KOPT-K1 (cell line): ENCODE measurements around the gene ZNF865.
"Not testable (repeated sequence)": the region's sequence is repeated elsewhere in the genome, so short reads cannot be mapped to it uniquely, and the experiment has no call there.

ENCODE experiments used
- H3K27ac ChIP-seq: fragments of 200-600 bp; sonication (generic); 2 replicates; pipeline ENCODE4 v1.5.1; 2016; ENCODE audit warnings: antibody characterized with exemption, mild to moderate bottlenecking, low read depth, low read length; ENCODE audit not compliant: poor library complexity, severe bottlenecking
- H3K36me3 ChIP-seq: fragments of 200-600 bp; sonication (generic); 2 replicates; pipeline ENCODE4 v1.5.1; 2017; ENCODE audit warnings: antibody characterized with exemption, mild to moderate bottlenecking, low read length, moderate library complexity; ENCODE audit not compliant: insufficient read depth
- H3K9me3 ChIP-seq: fragments of 200-600 bp; sonication (generic); 2 replicates; pipeline ENCODE4 v1.5.1; 2017; ENCODE audit warnings: antibody characterized with exemption, low read length, mild to moderate bottlenecking; ENCODE audit not compliant: insufficient read depth, poor library complexity, severe bottlenecking

Gene ZNF865

DNA sequence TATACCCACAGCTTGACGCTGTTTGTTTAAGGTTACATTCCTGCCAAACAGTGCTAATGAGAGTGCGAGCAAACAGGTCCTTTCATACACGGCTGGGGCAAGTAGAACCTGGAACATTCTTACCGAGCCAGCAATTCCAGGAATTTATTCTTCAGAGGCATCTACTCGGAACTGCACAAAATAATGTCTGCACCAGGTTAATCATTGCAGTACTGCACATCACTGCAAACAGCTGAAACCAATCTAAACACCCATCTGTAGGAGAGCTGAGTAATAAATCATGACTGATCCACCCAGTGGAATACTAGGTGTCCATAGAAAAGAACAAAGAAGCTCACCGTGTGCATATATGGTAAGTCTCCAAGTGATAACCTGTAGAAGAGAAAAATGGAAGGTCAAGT lies 23.6 kb upstream of the ZNF865 start:
- Histone ChIP-seq H3K9me3 (no peaks in the 10 kb centered on the region), H3K36me3 (peaks cover 9% of the 10 kb centered on the region; the same call in 1 of the 2 replicates), H3K27ac (no peak overlapping the region)

DNA sequence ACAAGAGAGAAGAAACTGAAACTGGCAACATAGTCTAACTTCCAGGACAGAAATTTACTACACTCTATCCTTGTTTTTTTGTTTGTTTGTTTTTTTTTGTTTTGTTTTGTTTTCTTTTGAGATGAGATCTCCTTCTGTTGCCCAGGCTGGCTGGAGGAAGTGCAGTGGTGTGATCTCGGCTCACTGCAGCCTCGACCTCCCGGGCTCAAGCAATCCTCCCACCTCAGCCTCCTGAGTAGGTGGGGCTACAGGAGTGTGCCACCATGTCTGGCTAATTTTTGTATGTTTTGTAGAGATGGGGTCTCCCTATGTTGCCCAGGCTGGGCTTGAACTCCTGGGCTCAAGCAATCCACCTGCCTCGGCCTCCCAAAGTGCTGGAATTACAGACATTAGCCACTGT lies 23.2 kb upstream of the ZNF865 start:
- H3K27ac ChIP-seq, result not testable (repeated sequence)

DNA sequence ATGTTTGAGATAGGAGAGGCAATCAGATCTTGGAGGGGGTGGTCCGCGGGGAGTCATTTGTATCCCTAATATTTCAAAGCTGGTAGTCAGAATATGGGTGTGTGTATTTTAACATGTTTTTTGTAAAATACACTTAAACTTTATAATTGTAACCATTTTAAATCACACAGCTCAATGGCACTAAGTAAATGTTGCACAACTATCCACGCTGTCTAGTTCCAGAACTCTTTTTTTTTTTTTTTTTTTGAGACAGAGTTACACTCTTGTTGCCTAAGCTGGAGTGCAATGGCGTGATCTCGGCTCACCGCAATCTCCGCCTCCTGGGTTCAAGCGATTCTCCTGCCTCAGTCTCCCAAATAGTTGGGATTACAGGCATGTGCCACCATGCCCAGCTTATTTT lies 21.6 kb upstream of the ZNF865 start:
- H3K36me3 ChIP-seq, H3K27ac ChIP-seq, H3K9me3 ChIP-seq: not testable (repeated sequence)

More for the DNA sequence above, 23.2 kb upstream of the ZNF865 start:
- not testable (repeated sequence) for H3K9me3 ChIP-seq, H3K36me3 ChIP-seq

DNA sequence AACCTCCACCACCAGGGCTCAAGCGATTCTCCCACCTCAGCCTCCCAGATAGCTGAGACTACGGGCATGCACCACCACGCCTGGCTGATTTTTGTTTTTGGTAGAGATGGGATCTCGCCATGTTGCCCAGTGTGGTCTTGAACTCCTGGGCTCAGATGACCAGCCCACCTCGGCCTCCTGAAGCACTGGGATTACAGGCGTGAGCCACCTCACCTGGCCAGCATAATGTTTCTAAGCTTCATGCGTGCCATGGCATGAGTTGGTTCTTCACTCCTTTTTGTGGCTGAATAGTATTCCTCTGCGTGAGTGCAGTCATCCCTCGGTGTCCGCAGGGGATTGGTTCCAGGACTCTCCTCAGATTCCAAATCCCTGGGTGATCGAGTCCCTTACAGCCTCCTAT lies 20.6 kb upstream of the ZNF865 start:
- no peaks in the 10 kb centered on the region for H3K9me3 ChIP-seq
- no peak overlapping the region for H3K27ac ChIP-seq
- H3K36me3 ChIP-seq, result no peaks in the 10 kb centered on the region

DNA sequence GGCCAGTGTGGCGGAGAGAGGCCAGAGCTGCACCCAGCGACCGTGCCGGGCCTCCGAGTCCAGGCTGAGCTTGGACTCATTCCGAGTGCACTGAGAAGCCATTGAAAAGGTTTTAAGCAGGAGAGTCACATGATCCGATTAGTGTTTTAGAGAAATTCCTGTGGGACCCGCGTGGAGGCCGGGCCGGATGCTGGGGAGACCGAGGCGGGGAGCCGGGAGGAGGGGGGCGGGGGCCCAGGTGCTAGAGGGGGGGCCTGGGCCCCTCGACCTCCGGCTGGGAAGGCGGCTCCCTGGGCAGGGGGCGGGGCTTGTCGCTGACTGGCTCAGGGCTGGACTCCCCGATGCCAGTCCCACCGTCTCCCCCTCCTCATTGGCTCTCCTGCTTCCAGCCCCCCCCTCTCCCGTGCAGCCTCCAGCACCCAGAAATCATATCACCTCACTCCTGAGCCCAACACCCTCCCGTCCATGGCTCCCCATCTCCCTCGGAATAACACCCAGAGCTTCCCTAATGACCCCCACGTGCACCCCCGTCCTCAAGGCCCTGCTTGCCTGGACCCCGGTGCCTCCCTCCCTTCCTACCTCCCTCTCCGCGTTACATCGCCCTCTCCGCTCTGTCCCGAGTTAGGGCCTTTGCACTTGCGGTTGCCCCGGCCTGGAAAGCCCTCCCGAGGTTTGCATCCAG lies 19.6 kb upstream of the ZNF865 start:
- peak overlapping the region; percentile 4 for H3K27ac ChIP-seq
- no peaks in the 10 kb centered on the region for H3K36me3 ChIP-seq

DNA sequence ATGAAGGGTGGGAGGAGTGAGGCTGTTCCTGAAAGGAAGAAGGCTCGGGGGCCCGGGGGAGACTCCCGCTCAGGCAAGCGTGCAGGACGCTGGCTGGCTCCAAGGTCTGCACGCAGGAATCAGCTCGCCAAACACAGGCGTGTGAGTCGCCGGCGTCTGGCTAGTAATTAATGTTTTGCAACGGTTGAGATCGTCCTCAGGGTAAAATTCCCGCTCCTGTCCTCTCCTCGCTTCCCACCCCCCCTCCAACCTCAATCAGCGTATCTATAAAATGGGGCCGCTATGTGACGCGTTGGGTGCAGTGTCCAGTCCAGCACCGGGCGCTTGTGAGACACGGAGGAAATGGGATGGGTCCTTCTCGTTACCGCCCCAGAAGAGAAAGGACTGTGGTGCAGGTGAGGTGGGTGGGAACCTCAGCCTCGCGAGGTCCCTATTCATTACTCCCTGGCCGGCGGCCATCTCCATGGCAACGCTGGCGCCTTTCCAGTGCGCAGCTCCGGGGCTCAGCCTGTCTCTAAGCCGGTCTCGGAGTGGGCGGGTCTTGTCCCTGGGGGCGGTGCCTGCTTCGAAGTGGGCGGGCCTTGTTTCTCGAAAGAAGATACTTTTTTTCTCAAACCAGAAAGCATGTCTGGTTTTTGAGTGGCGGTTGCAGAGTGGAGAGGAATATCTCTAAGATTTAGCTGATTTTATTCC lies 18.3 kb upstream of the ZNF865 start:
- Histone ChIP-seq H3K9me3 (no peaks in the 10 kb centered on the region), H3K27ac (no peak overlapping the region), H3K36me3 (peaks cover 9% of the 10 kb centered on the region; the same call in 1 of the 2 replicates)

More for the DNA sequence above, 19.6 kb upstream of the ZNF865 start:
- H3K9me3 ChIP-seq, result no peaks in the 10 kb centered on the region

DNA sequence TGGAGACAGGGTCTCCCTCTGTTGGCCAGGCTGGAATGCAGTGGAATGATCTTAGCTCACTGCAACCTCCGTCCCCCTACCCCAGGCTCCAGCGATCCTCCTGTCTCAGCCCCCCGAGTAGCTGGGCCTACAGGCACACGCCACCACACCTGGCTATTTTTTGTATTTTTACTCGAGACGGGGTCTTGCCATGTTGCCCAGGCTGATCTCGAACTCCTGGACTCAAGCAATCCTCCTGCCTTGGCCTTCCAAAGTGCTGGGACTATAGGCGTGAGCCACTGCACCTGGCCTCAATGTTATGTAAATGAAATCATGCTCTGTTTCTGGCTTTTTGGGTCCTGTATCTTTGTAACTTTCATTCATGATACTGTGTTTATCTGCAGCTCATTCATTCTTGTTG lies 16.7 kb upstream of the ZNF865 start:
- H3K36me3 ChIP-seq, result peaks cover 21% of the 10 kb centered on the region; the same call in 1 of the 2 replicates
- no peaks in the 10 kb centered on the region for H3K9me3 ChIP-seq
- H3K27ac ChIP-seq, result no peak overlapping the region

DNA sequence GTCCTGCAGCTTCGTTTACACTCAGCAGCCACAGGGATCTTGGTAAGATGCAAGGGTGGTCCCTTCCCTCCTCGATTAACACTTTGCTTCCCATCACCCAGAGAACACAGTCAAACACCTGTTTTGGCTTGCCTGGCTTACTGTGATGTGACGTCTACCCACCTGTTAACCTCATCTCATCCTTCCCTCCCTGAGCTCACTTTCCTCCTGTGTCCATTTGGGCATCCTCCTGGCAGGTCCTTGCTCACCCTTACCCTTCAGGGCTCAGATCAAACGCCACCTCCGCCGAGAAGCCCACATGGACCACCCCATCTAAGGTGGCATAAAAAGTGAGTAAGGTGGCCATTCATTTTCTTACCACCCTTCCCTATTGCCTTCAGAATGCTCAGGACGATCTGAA lies 15.3 kb upstream of the ZNF865 start:
- no peaks in the 10 kb centered on the region for H3K9me3 ChIP-seq
- H3K27ac ChIP-seq, result no peak overlapping the region
- H3K36me3 ChIP-seq, result peaks cover 31% of the 10 kb centered on the region; the same call in 1 of the 2 replicates

DNA sequence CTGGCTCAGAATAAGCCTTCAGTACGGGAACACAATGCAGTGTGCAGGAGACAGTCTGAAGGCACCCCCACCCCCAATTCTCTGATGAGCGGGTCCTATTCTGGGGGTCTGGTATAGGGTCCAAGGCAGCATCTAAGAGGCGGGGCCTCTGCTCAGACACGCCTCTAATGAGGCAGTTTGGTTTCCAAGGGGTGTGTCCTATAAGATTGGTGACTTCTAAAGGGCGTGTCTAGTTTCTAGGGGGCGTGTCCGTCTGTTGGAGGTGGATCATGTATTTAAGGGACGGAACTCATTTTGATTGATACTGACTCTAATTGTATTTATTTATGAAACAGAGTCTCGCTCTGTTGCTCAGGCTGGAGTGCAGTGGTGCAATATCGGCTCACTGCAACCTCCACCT lies 14.8 kb upstream of the ZNF865 start:
- no peaks in the 10 kb centered on the region for H3K9me3 ChIP-seq
- no peak overlapping the region for H3K27ac ChIP-seq
- peaks cover 36% of the 10 kb centered on the region; the same call in 1 of the 2 replicates for H3K36me3 ChIP-seq

DNA sequence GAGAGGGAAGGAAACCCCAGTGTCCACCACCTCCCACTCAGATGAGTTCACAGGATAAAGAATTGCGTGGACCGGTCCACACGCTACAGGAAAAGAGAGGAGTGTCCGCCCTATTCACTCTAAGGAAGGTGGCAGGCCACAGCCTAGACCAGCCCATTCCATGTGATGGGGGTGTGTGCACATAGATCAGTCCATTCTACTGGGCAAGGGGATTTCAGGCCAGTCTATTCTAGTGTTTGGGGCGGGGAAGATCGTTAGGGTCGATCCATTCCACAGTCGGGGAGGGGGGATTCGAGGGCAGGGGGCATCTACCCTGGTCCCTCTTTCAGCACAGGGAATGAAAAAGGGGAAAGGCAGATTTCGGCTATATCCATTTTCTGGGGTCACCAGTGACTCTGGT lies 13.9 kb upstream of the ZNF865 start:
- no peak overlapping the region for H3K27ac ChIP-seq
- no peaks in the 10 kb centered on the region for H3K9me3 ChIP-seq
- peaks cover 46% of the 10 kb centered on the region for H3K36me3 ChIP-seq

DNA sequence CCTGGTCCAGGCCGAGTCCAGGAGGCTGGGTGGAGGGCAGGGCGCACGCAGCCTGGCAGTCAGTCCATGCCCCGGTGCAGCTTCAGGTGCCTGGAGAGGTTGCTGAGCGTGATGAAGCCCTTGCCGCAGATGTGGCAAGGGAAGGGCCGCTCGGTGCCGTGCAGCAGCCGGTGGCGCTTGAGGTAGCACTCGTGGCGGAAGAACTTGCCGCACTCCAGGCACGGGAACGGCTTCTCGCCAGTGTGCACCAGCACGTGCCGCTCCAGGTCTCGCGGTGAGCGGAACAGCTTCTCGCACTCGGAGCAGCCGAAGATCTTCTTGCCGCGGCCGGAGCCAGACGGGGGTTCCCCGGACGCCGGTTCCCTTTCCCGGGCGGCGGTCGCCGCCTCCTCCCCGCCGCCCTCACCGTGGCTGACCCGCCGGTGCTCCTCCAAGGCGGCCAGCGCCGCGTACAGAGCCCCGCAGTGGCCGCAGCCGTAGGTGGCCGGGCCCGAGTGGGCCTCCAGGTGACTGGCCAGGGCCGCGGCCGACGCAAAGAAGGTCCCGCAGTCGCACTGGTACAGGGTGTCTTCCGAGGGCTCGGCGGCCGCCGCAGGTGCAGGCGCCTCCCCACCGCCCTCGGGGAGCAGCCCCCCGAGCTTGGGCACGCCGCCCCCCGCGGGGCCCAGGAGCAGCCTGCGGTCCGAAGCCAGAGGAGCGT lies 12.9 kb upstream of the ZNF865 start:
- no peaks in the 10 kb centered on the region for H3K9me3 ChIP-seq
- H3K27ac ChIP-seq, result no peak overlapping the region
- H3K36me3 ChIP-seq, result peaks cover 54% of the 10 kb centered on the region

DNA sequence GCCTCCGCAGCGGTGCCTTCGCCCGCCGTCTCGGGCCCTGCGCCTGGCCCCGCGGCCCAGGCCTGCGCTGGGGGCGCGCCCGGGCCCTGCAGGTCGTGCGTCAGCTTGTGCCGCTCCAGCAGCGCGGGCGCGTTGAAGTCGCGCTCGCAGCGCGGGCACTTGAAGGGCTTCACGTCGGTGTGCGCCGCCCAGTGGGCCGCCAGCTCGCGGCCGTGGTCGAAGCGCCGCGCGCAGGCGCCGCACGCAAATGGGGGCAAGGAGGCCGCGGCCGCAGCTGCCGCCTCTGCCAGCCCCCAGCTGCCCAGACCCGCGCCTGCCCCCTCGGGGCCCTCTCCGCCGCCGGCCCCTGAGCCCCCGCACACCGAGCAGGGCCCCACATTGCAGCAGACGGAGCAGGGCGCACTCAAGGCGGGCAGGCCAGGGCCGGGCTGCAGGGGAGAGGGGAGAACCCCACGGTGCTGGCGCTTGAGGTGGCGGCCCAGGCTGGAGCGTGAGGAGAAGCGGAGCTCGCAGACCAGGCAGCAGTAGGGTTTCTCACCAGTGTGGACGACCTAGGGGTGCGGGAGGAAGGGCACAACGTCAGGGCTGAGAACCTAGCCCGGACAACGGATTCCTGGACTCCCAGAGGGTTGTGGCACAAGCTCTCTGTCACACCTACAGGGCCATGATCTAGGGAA lies 12.2 kb upstream of the ZNF865 start:
- Histone ChIP-seq H3K27ac (no peak overlapping the region), H3K36me3 (peaks cover 54% of the 10 kb centered on the region), H3K9me3 (no peaks in the 10 kb centered on the region)

DNA sequence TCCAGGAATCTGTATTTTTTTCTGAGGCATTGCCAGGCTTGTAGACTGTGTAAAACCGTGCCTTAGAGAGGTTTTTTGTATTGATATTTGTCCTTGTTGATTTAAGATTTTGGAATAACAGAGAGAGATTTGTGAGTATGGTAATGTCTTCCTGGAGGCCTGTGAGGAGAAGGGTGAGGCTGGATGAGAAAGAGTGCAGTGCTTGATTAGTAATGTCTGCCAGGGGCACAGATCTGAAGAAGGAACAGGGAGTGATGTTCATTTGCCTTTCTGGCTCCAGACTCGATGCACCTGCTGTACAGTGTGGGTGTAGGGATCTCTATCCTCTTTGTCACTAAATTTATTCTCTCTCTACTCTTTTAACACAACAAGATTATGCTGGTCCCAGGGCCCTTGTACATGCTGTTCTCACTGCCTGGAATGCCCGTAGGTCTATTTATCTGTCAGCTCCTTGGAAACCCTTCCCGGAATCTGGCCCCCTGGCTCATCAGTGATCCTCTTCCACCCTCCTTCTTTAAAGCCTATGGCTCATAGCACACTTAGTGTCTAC lies 10.4 kb upstream of the ZNF865 start:
- Histone ChIP-seq H3K36me3 (peaks cover 54% of the 10 kb centered on the region), H3K27ac (no peak overlapping the region), H3K9me3 (no peaks in the 10 kb centered on the region)

DNA sequence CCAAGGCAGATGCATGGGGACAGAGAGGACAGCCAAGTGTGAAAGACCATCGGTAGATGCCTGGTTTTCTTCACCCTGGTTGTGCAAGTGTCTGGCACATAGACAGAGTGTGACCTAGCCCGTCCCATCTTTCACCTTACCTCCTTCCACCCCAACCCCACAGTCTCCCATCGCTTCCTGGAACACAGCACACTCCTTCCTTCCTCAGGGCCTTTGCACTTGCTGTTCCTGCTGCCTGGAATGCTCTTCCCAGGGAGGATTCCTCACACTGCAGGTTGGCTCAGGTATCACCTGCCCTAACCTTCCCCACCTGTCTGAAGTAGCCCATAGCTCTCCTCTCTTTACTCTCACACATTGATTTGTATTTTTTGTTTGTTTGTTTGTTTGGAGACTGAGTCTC lies 9.1 kb upstream of the ZNF865 start:
- no peaks in the 10 kb centered on the region for H3K9me3 ChIP-seq
- H3K36me3 ChIP-seq, result peaks cover 53% of the 10 kb centered on the region
- no peak overlapping the region for H3K27ac ChIP-seq

DNA sequence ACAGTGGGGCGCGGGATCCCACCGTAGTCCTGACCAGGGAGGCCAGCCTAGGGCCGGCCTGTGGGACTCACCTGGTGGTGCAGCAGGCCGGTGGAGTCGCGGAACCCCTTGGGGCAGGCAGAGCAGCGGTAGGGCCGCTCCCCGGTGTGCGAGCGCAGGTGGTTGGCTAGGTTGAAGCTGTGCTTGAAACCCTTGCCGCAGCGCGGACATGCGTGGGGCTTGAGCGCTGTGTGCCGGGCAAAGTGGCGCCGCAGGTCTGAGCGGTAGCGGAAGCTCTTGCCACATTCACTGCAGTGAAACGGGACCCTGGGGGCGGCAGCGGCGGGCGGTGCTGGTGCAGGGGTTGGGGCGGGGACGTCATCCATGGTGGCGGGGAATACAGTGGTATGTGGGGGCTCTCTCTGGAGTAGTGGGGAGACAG lies 7.9 kb upstream of the ZNF865 start:
- Histone ChIP-seq H3K36me3 (peaks cover 41% of the 10 kb centered on the region), H3K27ac (no peak overlapping the region), H3K9me3 (no peaks in the 10 kb centered on the region)
